Measurements from ENCODE around the gene IDH3A.

The IDH3A gene

DNA sequence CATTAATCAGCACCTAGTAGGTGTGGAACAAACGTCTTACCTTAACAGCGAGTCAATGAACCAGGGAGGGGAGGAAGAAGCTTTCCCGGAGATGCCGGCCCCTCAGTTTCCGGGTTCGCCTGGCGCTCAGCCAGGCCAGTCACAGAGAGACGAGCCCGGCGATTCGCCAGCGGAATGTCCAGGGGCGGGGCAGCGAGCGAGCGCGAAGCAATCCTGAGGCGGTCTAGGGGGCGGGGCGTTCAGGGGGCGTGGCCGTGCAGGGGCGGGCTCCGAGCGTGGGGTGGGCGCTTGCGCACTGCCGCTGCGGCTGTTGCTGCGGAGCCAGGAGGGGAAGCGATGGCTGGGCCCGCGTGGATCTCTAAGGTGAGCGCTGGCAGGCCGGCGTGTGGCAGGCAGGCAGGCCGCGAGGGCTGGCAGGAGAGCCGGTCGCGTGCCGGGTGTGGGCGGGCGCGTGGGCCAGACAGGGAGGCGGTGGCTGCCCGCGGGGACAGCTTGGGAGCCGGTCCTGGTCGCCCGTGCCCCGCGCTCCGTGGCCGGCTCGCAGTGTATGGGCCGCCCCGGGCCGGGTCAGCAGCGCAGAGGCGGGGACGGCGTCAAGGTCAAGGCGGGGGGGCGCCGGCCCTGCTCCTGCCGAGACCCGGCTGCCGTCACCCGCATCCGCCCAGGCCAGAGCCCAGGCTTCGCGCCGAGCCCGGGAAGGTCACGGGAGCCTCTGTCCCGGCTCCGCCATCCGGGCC lies at the start of gene IDH3A:
Gene IDH3A (plus strand): TSS at position 295 of the 737 bp plus-strand sequence. CDS start 42 bp downstream, at position 337.
- peak; percentile 100 for DNase-seq (ENCODE audit: low read depth)

DNA sequence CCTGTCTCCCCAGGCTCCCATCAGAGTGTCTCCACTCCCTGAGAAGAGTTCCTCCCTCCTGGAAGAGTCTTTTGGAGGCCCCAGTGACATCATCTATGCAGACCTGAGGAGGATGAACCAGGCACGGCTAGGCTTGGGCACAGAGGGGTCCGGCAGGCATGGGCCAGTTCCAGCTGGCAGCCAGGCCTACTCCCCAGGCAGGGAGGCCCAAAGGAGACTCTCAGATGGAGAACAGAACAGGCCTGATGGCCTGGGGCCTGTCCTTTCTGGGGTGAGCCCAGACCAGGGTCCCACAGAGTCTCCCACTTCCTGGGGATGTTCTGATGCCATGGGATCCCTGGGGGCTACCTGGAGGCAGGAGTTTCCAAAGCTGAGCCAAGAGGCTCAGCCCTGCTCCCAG lies 48.3 kb upstream of the IDH3A start:
- no peak for DNase-seq (ENCODE audit: low read depth)

DNA sequence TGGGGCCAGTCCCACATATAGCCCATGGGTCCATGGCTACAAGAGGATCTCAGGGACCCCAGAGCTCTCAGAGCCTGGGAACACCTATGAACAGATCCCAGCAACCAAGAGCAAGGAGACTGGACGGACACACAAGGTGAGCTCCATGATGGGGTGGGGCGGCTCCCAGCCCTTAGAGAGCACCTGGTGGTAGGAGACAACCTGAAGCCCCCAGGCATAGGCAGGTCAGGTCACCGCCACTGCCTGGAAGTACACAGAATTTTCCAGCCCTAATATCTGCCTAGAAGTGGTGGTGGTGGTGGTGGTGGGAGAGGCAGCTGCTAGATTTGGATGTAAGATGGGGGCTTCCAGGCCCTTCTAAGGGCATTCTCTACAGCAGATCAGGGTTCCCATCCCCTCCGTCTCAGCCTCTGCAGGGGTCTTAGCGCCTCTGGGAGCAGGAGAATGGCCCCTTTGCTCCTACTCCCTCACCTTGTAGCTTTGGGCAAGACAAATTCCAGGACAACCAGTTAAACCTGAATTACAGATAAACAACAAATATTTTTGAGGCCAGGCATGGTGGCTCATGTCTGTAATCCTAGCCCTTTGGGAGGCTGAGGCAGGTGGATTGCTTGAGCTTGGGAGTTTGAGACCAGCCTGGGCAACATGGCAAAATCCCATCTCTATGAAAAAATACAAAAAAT lies 47.6 kb upstream of the IDH3A start:
- no peak for DNase-seq (ENCODE audit: low read depth)

- no peak for DNase-seq (ENCODE audit: low read depth)
These were observed 47.0 kb upstream of the IDH3A start for GRCh38 chr15:78102211-78102610.

DNA sequence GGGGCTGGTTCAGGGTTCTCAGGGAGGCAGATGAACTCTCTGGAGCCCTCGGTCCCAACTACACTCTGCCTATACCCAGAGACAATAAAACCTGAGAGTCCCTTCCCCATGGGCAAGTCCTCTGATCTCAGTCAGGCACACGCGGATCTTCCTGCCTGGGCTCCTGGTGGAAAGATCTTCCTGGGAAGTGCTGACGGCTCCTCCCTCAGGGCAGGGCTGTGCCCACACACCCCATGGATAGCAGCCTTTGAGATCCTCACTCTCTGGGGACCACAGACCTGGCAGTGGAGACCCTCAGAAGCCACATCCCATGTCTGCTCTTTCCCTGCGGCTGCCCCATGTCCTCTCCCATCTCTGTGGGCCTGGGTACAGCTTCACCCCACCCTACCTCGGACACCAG lies 46.4 kb upstream of the IDH3A start:
- DNase-seq (ENCODE audit: low read depth) = no peak

- peak; percentile 19 for DNase-seq (ENCODE audit: low read depth)
These were observed 45.6 kb upstream of the IDH3A start for GRCh38 chr15:78103406-78104118.

- DNase-seq (ENCODE audit: low read depth) = no peak
These were observed 45.1 kb upstream of the IDH3A start for GRCh38 chr15:78104119-78104479.

DNA sequence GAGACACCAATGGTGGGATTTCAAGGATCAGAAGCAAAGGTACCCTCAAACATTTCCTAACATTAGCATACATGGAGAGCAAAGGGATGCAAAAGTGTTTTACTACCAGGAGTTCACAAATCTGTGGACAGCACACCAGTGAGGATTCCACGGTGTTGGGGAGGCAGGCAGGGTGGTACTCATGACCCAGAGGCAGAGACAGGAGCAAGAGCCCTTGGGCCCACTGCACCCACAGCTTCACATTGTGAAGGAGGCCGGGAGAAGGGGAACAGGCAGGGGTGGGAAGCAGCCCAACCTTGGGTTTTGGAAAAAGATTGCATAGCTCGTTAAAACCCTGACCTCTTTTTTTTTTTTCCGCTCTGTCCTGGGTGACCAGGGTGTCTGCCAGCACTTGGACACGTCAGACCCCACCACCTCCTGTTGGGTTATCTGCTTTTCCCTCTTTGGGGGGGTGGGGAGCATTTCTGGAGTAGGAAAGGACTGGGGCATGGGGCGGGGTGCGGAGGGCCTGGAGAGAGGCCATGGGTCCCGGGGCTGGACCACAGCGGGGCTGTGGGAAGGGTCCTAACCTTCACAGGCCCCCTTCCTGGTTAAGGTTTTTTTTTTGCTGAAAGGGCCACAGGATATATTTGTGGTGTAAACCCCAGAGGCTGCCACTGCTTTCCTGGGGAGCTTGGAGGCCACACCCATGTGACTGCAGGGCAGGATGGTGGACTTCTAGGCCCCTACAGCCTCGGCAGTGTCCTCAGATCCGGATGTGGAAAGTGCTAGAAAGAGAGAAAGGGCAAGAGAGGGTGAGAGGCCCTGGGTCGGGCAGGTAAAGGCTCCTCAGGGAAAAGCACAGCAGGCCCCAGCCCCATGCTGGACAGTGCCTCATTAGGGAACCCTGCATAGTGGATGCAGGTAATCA lies 44.3 kb upstream of the IDH3A start:
- DNase-seq (ENCODE audit: low read depth) = no peak

- DNase-seq (ENCODE audit: low read depth) = no peak
These were observed 43.5 kb upstream of the IDH3A start for GRCh38 chr15:78105476-78106241.

DNA sequence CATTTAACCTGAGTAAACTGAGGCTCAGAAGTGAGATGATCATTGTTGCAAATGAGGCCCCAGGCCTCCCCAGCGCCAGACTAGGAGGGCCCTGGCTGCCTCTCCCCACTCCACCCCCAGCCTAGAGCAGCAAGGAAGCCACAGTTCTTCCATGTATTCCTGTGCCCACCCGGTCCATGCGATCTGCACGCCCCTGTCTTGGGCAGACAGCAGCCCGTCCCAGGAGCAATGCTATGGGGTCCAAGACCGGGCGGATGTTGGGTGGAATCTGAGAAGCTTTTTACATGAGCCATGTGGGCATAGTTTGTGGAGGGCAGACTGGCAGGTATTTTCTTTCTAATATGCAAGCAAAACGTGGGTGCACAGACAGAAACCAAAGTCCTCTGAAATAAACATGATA lies 41.7 kb upstream of the IDH3A start:
- DNase-seq (ENCODE audit: low read depth) = no peak

- DNase-seq (ENCODE audit: low read depth) = peak; percentile 79
These were observed 40.7 kb upstream of the IDH3A start for GRCh38 chr15:78108300-78109084.

- no peak for DNase-seq (ENCODE audit: low read depth)
These were observed 40.0 kb upstream of the IDH3A start for GRCh38 chr15:78109156-78109555.

DNA sequence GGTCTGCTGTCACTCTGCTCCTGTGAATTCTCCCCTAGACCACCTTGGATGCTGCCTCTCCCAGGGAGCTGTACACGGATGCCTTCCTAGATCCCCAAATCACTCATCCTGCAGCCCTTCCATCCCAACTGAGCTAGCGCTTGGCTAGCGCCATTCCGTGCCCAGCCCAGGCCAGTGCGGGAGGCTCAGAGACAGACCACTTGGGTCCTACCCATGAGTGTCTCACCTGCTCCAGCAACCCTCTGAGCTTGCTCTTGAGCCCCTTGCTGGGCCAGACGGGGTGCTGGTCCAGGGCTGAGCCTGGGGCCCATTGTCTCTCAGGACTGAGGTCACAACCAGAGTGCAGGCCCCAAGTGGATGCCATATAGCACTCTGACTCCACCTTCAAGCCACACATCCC lies 39.1 kb upstream of the IDH3A start:
- DNase-seq (ENCODE audit: low read depth) = no peak

- no peak for DNase-seq (ENCODE audit: low read depth)
These were observed 38.2 kb upstream of the IDH3A start for GRCh38 chr15:78110916-78111475.

- no peak for DNase-seq (ENCODE audit: low read depth)
These were observed 37.4 kb upstream of the IDH3A start for GRCh38 chr15:78111788-78112187.

- no peak for DNase-seq (ENCODE audit: low read depth)
These were observed 36.6 kb upstream of the IDH3A start for GRCh38 chr15:78112551-78112950.

DNA sequence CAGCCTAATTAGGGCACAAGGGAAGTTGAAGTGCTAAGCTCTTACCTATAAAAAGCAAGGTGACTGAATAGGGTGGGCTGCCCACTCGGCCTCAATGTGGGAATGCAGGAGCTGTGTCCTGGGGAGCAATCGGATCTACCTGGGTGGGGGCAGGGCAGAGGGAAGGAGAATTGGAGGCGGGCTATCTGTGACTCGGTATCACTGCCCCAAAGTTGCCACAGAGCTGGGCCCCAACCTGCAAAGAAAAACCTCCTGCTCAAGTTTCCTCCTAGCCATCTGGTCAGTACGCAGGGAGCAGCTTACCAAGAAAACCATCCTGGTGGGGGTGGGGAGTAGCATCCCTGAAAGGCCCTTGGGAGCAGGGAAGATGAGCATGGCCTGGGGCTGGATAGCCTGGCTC lies 28.6 kb upstream of the IDH3A start:
- no peak for DNase-seq (ENCODE audit: low read depth)

DNA sequence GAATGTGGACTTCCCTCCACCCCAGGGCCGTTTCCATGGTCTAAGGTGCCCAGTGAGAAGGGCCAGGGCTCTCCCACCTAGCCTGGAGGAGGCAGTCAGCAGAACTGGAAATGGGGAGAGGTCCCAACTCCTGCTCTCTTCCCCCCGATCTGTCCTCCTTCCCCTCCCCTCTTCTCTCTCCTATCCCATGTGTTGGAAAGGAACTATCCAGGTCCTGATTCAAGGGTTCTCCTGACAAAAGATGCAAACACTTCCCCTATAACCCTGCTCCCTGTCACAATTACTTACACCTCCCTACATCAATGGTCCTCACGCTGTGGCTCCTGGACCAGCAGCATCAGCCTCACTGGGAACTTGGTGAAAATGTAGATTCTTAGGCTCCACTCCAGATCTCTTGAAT lies 23.9 kb upstream of the IDH3A start:
- DNase-seq (ENCODE audit: low read depth) = no peak

GRCh38 chr15:78127882-78128281 lies 21.3 kb upstream of the IDH3A start:
- DNase-seq (ENCODE audit: low read depth) = no peak

DNA sequence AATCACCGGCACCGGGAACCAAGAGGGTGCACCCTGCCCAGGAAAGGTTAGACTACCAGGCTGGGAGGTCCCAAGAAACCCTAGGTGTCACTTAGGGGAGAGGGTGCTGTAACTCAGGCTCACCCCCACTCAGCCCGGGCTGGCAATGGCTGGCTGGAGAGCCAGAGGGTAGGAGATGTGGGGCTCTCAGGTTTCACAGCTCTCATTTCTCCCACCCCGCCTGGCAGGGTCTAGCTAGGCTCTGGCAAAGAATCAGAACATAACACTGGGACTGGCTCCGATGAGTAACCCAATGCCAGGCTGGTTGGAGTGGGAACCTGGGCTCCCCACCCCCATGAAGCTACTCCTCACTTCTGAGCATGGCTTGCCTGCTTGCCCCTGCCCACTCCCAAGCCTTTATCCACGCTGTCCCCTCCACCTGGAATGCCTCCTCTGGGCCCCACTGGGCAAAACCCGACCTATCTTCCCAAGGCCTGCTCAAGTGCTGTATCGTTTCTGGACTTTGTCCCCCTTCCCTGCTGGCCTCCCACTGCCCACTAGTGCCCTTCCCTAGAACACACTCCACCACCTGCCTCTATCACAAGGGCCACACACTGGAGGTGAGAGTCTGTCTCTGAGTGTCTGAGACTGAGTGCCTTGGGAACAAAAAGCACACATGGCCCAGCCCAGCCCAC lies 19.9 kb upstream of the IDH3A start:
- DNase-seq (ENCODE audit: low read depth) = no peak
